GM12891 (cell line): ENCODE data around the gene CGNL1.

Source experiments
- POLR2A ChIP-seq: IDR thresholded peaks from 2 replicates; pipeline ENCODE4 v1.6.1; 2011; ENCODE audit warnings: low read depth, low read length, control low read depth
- POLR2AphosphoS5 ChIP-seq: IDR thresholded peaks from 2 replicates; pipeline ENCODE4 v1.6.1; 2011; ENCODE audit warnings: low read depth, low read length, control low read depth
- POU2F2 ChIP-seq: IDR thresholded peaks from 2 replicates; pipeline ENCODE4 v1.6.1; 2011; ENCODE audit warnings: low read depth, mild to moderate bottlenecking, control low read depth, low read length, moderate library complexity
- SPI1 ChIP-seq: IDR thresholded peaks from 2 replicates; pipeline ENCODE4 v1.6.1; 2011; ENCODE audit warnings: low read depth, low read length, control low read depth
- TAF1 ChIP-seq: IDR thresholded peaks from 2 replicates; pipeline ENCODE4 v1.6.1; 2011; ENCODE audit warnings: low read depth, low read length, control low read depth

DNA sequence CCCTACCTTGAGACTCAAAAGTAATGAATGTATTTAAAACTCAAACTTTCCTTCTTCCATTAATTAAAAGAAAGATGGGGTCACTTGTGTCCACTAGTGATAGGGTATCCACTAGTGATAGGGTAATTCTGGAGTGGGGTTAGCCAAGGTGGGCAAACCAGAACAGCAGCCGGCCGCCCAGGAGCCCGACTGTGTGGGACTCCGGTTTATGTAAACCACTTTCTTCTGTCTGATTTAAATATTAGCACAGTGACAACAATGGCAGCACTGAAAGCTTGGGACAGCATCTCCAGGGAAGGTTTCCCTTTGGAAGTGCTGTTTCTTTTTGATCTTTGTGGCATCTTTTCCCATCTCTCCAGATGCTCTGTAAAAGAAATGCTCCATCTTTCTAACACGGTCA, 216.1 kb downstream of the CGNL1 start:
- no peak for TF ChIP-seq POLR2A
- no peak for TF ChIP-seq TAF1
- no peak for TF ChIP-seq POLR2AphosphoS5
- no peak for TF ChIP-seq SPI1
- TF ChIP-seq POU2F2: no peak
